ENCODE measurements around the gene PTPRC.

PTPRC gene

DNA sequence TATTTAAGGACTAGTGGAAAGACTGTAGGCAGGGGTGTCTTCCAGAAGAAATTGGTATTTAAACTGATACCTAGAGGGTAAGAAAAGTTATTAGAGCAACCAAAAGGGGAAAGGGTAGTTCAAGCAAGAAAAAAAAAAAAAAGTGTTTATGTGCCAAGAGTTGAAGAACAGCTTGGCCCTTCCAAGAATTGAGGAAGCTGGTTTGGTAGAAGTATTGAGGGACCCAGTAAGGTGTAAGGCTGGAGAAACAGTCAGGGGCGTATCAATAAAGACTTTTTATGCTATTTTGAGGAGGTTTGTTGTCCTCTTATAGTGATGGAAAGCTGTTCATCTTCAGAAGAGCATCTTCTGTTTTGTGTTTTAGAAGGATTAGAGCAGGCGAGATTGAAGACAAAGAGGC lies 108.3 kb downstream of the PTPRC start:
- no peaks in the 10 kb centered on the region for H3K9me3 ChIP-seq (ENCODE audit: insufficient read depth, low read length)
- no peaks in the 10 kb centered on the region for H3K36me3 ChIP-seq (ENCODE audit: insufficient read depth, insufficient read length, low read length)
- H3K27me3 ChIP-seq (ENCODE audit: insufficient read depth, insufficient read length) = no peaks in the 10 kb centered on the region
- no peak overlapping the region for H3K4me3 ChIP-seq (ENCODE audit: insufficient read length, low read depth)
- no peaks in the 10 kb centered on the region for H3K4me1 ChIP-seq (ENCODE audit: insufficient read depth, insufficient read length)
- H3K9ac ChIP-seq (ENCODE audit: insufficient read length, low read depth) = no peak overlapping the region
- DNase-seq (ENCODE audit: low read depth, low spot score) = no peak
- TF ChIP-seq ZNF274 (IDR thresholded peaks at IDR 0.05; ENCODE audit: low read depth, low read length) = no peak

DNA sequence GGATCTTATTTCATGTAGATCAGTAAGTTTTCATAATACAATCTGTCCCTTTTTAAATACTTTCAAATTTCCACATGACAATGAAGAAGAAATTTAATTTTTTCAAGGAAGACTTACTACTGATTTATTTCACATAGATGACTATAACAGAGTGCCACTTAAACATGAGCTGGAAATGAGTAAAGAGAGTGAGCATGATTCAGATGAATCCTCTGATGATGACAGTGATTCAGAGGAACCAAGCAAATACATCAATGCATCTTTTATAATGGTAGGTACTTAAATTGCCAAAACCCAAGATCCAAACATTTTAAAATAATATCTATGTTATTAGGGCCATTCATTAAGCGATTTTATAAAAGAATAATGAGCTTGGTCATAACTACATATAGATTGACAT lies 110.4 kb downstream of the PTPRC start:
- TF ChIP-seq SUZ12 (IDR thresholded peaks at IDR 0.05; ENCODE audit: extremely low read depth, insufficient read depth, insufficient read length) = no peak
- TF ChIP-seq YY1 (IDR thresholded peaks at IDR 0.05; ENCODE audit: insufficient read depth, insufficient read length) = no peak
- TF ChIP-seq ZNF274 (IDR thresholded peaks at IDR 0.05; ENCODE audit: low read depth, low read length) = no peak
- no peak for DNase-seq (ENCODE audit: low read depth, low spot score)
- Histone ChIP-seq H3K9me3 (ENCODE audit: insufficient read depth, low read length) (no peaks in the 10 kb centered on the region), H3K36me3 (ENCODE audit: insufficient read depth, insufficient read length, low read length) (no peaks in the 10 kb centered on the region), H3K4me1 (ENCODE audit: insufficient read depth, insufficient read length) (no peaks in the 10 kb centered on the region), H3K9ac (ENCODE audit: insufficient read length, low read depth) (no peak overlapping the region), H3K4me3 (ENCODE audit: insufficient read length, low read depth) (no peak overlapping the region), H3K27me3 (ENCODE audit: insufficient read depth, insufficient read length) (no peaks in the 10 kb centered on the region)

DNA sequence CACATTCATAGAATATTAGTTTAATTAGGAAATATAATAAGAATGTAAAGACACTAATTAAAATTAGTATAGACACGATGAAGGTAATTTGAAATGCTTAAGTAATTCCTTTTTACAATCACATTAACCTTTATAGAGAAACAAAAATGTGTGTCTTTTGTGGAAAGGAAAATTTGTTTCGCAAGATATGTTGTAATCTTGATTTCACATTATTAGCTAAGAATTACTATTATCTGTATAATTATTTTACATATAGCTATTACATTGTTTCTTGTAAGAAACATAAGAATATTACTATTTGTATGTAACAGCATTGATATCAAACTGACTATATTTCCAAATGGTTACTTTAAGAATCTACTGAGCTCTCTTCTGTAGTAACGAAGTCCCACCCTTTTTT lies 111.2 kb downstream of the PTPRC start:
- no peak overlapping the region for H3K4me3 ChIP-seq (ENCODE audit: insufficient read length, low read depth)
- no peaks in the 10 kb centered on the region for H3K36me3 ChIP-seq (ENCODE audit: insufficient read depth, insufficient read length, low read length)
- no peaks in the 10 kb centered on the region for H3K4me1 ChIP-seq (ENCODE audit: insufficient read depth, insufficient read length)
- TF ChIP-seq YY1 (IDR thresholded peaks at IDR 0.05; ENCODE audit: insufficient read depth, insufficient read length) (no peak), ZNF274 (IDR thresholded peaks at IDR 0.05; ENCODE audit: low read depth, low read length) (no peak), SUZ12 (IDR thresholded peaks at IDR 0.05; ENCODE audit: extremely low read depth, insufficient read depth, insufficient read length) (no peak)
- DNase-seq (ENCODE audit: low read depth, low spot score) = no peak
- no peaks in the 10 kb centered on the region for H3K27me3 ChIP-seq (ENCODE audit: insufficient read depth, insufficient read length)
- H3K9ac ChIP-seq (ENCODE audit: insufficient read length, low read depth) = no peak overlapping the region
- H3K9me3 ChIP-seq (ENCODE audit: insufficient read depth, low read length) = no peaks in the 10 kb centered on the region

DNA sequence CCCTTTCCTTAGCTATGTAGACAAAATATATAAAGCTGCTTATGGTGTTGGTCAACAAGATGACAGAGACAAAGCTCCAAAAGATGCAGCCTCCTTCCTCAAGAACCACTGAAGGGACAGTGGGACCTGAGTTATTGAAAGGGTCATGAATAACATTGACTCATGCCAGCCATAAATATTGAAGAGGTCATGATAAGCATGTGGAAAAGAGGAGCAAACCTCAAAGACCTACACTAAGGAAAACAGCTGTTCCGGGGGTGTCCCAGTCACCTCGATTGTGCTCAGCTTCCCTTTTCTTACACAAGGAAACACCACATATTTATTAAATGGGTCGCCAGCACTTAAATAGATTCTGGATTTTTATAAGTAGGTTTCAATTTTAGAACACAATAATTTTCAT lies 112.9 kb downstream of the PTPRC start:
- DNase-seq (ENCODE audit: low read depth, low spot score) = no peak
- TF ChIP-seq SUZ12 (IDR thresholded peaks at IDR 0.05; ENCODE audit: extremely low read depth, insufficient read depth, insufficient read length) = no peak
- no peak for TF ChIP-seq ZNF274 (IDR thresholded peaks at IDR 0.05; ENCODE audit: low read depth, low read length)
- TF ChIP-seq YY1 (IDR thresholded peaks at IDR 0.05; ENCODE audit: insufficient read depth, insufficient read length) = no peak
- Histone ChIP-seq H3K36me3 (ENCODE audit: insufficient read depth, insufficient read length, low read length) (no peaks in the 10 kb centered on the region), H3K9me3 (ENCODE audit: insufficient read depth, low read length) (no peaks in the 10 kb centered on the region), H3K4me1 (ENCODE audit: insufficient read depth, insufficient read length) (no peaks in the 10 kb centered on the region), H3K9ac (ENCODE audit: insufficient read length, low read depth) (no peak overlapping the region), H3K4me3 (ENCODE audit: insufficient read length, low read depth) (no peak overlapping the region), H3K27me3 (ENCODE audit: insufficient read depth, insufficient read length) (no peaks in the 10 kb centered on the region)

DNA sequence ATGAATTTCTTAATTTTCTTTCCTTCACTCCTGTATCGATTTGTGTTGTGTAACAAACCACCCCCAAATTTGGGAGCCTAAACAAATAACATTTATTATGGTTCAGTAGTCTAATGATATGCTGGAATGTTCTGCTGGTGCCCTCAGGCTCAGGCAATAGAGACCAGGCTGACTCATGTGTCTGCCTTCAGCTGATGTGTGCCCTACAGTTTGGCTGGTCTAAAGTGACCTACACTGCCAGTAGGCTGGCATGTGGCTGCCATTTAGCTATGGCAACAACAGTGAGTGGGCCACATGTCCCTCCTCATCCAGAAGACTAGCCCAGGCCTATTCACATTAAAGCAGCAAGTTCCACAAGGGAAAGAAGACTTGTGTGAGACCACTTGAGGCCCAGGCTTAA lies 115.8 kb downstream of the PTPRC start:
- no peaks in the 10 kb centered on the region for H3K9me3 ChIP-seq (ENCODE audit: insufficient read depth, low read length)
- no peak for TF ChIP-seq YY1 (IDR thresholded peaks at IDR 0.05; ENCODE audit: insufficient read depth, insufficient read length)
- no peak for TF ChIP-seq SUZ12 (IDR thresholded peaks at IDR 0.05; ENCODE audit: extremely low read depth, insufficient read depth, insufficient read length)
- no peak for TF ChIP-seq ZNF274 (IDR thresholded peaks at IDR 0.05; ENCODE audit: low read depth, low read length)
- H3K4me1 ChIP-seq (ENCODE audit: insufficient read depth, insufficient read length) = no peaks in the 10 kb centered on the region
- no peak for DNase-seq (ENCODE audit: low read depth, low spot score)
- no peaks in the 10 kb centered on the region for H3K36me3 ChIP-seq (ENCODE audit: insufficient read depth, insufficient read length, low read length)
- no peak overlapping the region for H3K4me3 ChIP-seq (ENCODE audit: insufficient read length, low read depth)
- H3K9ac ChIP-seq (ENCODE audit: insufficient read length, low read depth) = no peak overlapping the region
- H3K27me3 ChIP-seq (ENCODE audit: insufficient read depth, insufficient read length) = no peaks in the 10 kb centered on the region

DNA sequence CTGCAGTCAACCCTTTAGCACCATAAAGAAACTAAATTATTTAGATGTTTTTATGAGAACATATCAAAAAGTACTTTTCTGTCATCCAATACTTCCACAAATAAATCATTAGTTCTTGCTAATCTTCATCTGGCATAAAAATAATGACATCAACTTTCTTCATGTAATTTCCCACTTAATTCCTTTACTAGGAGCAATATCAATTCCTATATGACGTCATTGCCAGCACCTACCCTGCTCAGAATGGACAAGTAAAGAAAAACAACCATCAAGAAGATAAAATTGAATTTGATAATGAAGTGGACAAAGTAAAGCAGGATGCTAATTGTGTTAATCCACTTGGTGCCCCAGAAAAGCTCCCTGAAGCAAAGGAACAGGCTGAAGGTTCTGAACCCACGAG lies 116.9 kb downstream of the PTPRC start:
- H3K36me3 ChIP-seq (ENCODE audit: insufficient read depth, insufficient read length, low read length) = no peaks in the 10 kb centered on the region
- DNase-seq (ENCODE audit: low read depth, low spot score) = no peak
- H3K27me3 ChIP-seq (ENCODE audit: insufficient read depth, insufficient read length) = no peaks in the 10 kb centered on the region
- no peaks in the 10 kb centered on the region for H3K9me3 ChIP-seq (ENCODE audit: insufficient read depth, low read length)
- H3K4me3 ChIP-seq (ENCODE audit: insufficient read length, low read depth) = no peak overlapping the region
- H3K9ac ChIP-seq (ENCODE audit: insufficient read length, low read depth) = no peak overlapping the region
- TF ChIP-seq ZNF274 (IDR thresholded peaks at IDR 0.05; ENCODE audit: low read depth, low read length) (no peak), YY1 (IDR thresholded peaks at IDR 0.05; ENCODE audit: insufficient read depth, insufficient read length) (no peak)
- no peaks in the 10 kb centered on the region for H3K4me1 ChIP-seq (ENCODE audit: insufficient read depth, insufficient read length)

DNA sequence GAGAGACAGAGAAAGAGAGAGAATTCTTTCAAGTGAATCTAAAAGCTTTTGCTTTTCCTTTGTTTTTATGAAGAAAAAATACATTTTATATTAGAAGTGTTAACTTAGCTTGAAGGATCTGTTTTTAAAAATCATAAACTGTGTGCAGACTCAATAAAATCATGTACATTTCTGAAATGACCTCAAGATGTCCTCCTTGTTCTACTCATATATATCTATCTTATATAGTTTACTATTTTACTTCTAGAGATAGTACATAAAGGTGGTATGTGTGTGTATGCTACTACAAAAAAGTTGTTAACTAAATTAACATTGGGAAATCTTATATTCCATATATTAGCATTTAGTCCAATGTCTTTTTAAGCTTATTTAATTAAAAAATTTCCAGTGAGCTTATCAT lies 117.6 kb downstream of the PTPRC start:
- TF ChIP-seq ZNF274 (IDR thresholded peaks at IDR 0.05; ENCODE audit: low read depth, low read length) (no peak), YY1 (IDR thresholded peaks at IDR 0.05; ENCODE audit: insufficient read depth, insufficient read length) (no peak), SUZ12 (IDR thresholded peaks at IDR 0.05; ENCODE audit: extremely low read depth, insufficient read depth, insufficient read length) (no peak)
- Histone ChIP-seq H3K4me3 (ENCODE audit: insufficient read length, low read depth) (no peak overlapping the region), H3K36me3 (ENCODE audit: insufficient read depth, insufficient read length, low read length) (no peaks in the 10 kb centered on the region), H3K9me3 (ENCODE audit: insufficient read depth, low read length) (no peaks in the 10 kb centered on the region), H3K4me1 (ENCODE audit: insufficient read depth, insufficient read length) (no peaks in the 10 kb centered on the region), H3K27me3 (ENCODE audit: insufficient read depth, insufficient read length) (no peaks in the 10 kb centered on the region), H3K9ac (ENCODE audit: insufficient read length, low read depth) (no peak overlapping the region)
- no peak for DNase-seq (ENCODE audit: low read depth, low spot score)
